Measurements from ENCODE around the gene KIF11. TPM values are rescaled to one million over a fixed set of nuclear protein-coding genes. Genes with fewer than 3 reads are reported as not detected.

Gene KIF11
- total and polyA plus RNA-seq, 2 of the 13 experiments (the other 11 are each of a cell fraction or from before 2014, with no cell fraction given), result 8.7 to 38.4 TPM

DNA sequence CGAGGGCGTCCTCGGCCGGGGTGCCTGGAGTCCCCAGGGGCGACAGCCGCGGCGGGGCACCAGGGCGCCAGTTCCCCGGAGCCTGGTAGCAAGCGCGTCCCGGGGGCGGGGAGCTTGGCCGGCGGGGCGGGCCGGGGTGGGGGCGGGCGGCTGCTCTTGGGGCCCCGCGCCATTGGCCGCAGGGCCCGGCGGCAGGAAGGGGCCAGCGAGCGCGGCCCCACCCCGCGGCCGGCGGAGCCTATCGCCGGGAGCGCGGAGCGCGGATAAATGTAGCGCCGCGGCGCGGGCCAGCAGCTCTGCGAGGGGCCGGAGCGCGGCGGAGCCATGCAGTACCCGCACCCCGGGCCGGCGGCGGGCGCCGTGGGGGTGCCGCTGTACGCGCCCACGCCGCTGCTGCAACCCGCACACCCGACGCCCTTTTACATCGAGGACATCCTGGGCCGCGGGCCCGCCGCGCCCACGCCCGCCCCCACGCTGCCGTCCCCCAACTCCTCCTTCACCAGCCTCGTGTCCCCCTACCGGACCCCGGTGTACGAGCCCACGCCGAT is 96.8 kb downstream of the KIF11 start, which contains the start of gene HHEX (continued):
- no peak for TF ChIP-seq ZNF570 (CRISPR knock-in tag; IDR thresholded peaks at IDR 0.05; ENCODE audit: borderline replicate concordance)
- TF ChIP-seq, protein P1, sequence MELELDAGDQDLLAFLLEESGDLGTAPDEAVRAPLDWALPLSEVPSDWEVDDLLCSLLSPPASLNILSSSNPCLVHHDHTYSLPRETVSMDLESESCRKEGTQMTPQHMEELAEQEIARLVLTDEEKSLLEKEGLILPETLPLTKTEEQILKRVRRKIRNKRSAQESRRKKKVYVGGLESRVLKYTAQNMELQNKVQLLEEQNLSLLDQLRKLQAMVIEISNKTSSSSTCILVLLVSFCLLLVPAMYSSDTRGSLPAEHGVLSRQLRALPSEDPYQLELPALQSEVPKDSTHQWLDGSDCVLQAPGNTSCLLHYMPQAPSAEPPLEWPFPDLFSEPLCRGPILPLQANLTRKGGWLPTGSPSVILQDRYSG (CRISPR knock-in tag; IDR thresholded peaks at IDR 0.05), result no peak; the same call in 1 of the 2 replicates
- no peak for TF ChIP-seq ZNF337 (CRISPR knock-in tag; IDR thresholded peaks at IDR 0.05; ENCODE audit: borderline replicate concordance, low read depth)
- TF ChIP-seq ZSCAN31 (CRISPR knock-in tag; IDR thresholded peaks at IDR 0.05; ENCODE audit: low read depth), result peak; percentile 25; the same call in 1 of the 2 replicates
- TF ChIP-seq, protein P2, sequence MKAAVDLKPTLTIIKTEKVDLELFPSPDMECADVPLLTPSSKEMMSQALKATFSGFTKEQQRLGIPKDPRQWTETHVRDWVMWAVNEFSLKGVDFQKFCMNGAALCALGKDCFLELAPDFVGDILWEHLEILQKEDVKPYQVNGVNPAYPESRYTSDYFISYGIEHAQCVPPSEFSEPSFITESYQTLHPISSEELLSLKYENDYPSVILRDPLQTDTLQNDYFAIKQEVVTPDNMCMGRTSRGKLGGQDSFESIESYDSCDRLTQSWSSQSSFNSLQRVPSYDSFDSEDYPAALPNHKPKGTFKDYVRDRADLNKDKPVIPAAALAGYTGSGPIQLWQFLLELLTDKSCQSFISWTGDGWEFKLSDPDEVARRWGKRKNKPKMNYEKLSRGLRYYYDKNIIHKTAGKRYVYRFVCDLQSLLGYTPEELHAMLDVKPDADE (CRISPR knock-in tag; IDR thresholded peaks at IDR 0.05), result 0 out of 2 replicates have a peak, but pooled peaks have one; percentile 8
- TF ChIP-seq, protein P3, sequence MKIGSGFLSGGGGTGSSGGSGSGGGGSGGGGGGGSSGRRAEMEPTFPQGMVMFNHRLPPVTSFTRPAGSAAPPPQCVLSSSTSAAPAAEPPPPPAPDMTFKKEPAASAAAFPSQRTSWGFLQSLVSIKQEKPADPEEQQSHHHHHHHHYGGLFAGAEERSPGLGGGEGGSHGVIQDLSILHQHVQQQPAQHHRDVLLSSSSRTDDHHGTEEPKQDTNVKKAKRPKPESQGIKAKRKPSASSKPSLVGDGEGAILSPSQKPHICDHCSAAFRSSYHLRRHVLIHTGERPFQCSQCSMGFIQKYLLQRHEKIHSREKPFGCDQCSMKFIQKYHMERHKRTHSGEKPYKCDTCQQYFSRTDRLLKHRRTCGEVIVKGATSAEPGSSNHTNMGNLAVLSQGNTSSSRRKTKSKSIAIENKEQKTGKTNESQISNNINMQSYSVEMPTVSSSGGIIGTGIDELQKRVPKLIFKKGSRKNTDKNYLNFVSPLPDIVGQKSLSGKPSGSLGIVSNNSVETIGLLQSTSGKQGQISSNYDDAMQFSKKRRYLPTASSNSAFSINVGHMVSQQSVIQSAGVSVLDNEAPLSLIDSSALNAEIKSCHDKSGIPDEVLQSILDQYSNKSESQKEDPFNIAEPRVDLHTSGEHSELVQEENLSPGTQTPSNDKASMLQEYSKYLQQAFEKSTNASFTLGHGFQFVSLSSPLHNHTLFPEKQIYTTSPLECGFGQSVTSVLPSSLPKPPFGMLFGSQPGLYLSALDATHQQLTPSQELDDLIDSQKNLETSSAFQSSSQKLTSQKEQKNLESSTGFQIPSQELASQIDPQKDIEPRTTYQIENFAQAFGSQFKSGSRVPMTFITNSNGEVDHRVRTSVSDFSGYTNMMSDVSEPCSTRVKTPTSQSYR (CRISPR knock-in tag; IDR thresholded peaks at IDR 0.05; ENCODE audit: borderline replicate concordance), result no peak
- TF ChIP-seq, protein P4, sequence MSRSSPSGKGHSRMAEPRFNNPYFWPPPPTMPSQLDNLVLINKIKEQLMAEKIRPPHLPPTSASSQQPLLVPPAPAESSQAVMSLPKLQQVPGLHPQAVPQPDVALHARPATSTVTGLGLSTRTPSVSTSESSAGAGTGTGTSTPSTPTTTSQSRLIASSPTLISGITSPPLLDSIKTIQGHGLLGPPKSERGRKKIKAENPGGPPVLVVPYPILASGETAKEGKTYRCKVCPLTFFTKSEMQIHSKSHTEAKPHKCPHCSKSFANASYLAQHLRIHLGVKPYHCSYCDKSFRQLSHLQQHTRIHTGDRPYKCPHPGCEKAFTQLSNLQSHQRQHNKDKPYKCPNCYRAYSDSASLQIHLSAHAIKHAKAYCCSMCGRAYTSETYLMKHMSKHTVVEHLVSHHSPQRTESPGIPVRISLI (CRISPR knock-in tag; IDR thresholded peaks at IDR 0.05; ENCODE audit: borderline replicate concordance), result no peak
- no peak for TF ChIP-seq ZNF569 (CRISPR knock-in tag; IDR thresholded peaks at IDR 0.05; ENCODE audit: borderline replicate concordance)
- TF ChIP-seq ZBTB38 (CRISPR knock-in tag; IDR thresholded peaks at IDR 0.05), result no peak
- no peak for TF ChIP-seq ZNF616 (CRISPR knock-in tag; IDR thresholded peaks at IDR 0.05; ENCODE audit: low read depth)
- TF ChIP-seq YEATS4 (CRISPR knock-in tag; IDR thresholded peaks at IDR 0.05; ENCODE audit: borderline replicate concordance), result peak; percentile 50; the same call in 1 of the 2 replicates
- TF ChIP-seq CBX1 (IDR thresholded peaks at IDR 0.05; ENCODE audit: low read depth), result peak; percentile 42
- no peak for TF ChIP-seq ZNF780A (CRISPR knock-in tag; IDR thresholded peaks at IDR 0.05)
- no peak for TF ChIP-seq ZNF350 (CRISPR knock-in tag; IDR thresholded peaks at IDR 0.05; ENCODE audit: borderline replicate concordance, low read depth)
- no peak for TF ChIP-seq SMAD3 (CRISPR knock-in tag; IDR thresholded peaks at IDR 0.05)
- TF ChIP-seq, protein P5, sequence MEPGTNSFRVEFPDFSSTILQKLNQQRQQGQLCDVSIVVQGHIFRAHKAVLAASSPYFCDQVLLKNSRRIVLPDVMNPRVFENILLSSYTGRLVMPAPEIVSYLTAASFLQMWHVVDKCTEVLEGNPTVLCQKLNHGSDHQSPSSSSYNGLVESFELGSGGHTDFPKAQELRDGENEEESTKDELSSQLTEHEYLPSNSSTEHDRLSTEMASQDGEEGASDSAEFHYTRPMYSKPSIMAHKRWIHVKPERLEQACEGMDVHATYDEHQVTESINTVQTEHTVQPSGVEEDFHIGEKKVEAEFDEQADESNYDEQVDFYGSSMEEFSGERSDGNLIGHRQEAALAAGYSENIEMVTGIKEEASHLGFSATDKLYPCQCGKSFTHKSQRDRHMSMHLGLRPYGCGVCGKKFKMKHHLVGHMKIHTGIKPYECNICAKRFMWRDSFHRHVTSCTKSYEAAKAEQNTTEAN (CRISPR knock-in tag; conservative IDR thresholded peaks at IDR 0.05), result peak; percentile 59; the same call in 1 of the 2 replicates
- TF ChIP-seq, protein P6, sequence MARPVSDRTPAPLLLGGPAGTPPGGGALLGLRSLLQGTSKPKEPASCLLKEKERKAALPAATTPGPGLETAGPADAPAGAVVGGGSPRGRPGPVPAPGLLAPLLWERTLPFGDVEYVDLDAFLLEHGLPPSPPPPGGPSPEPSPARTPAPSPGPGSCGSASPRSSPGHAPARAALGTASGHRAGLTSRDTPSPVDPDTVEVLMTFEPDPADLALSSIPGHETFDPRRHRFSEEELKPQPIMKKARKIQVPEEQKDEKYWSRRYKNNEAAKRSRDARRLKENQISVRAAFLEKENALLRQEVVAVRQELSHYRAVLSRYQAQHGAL (CRISPR knock-in tag; IDR thresholded peaks at IDR 0.05; ENCODE audit: not compliant biosample characterization), result peak; percentile 24
- no peak for TF ChIP-seq MZF1 (CRISPR knock-in tag; IDR thresholded peaks at IDR 0.05; ENCODE audit: borderline replicate concordance)
- no peak for TF ChIP-seq ZNF292 (CRISPR knock-in tag; IDR thresholded peaks at IDR 0.05; ENCODE audit: borderline replicate concordance, low read depth)
- TF ChIP-seq ZSCAN12 (CRISPR knock-in tag; IDR thresholded peaks at IDR 0.05), result peak; percentile 67; the same call in 1 of the 2 replicates

Measured in HepG2 (cell line).